WTC11 (cell line): ENCODE measurements around the gene ADAP1.
"Not testable (repeated sequence)": the region's sequence is repeated elsewhere in the genome, so short reads cannot be mapped to it uniquely, and the experiment has no call there.

ENCODE experiments used
- ATF3 ChIP-seq: sonication (generic); formaldehyde crosslinking; conservative IDR thresholded peaks from 2 replicates; pipeline ENCODE4 v1.8.1; 2022; ENCODE audit warnings: mild to moderate bottlenecking, missing genetic modification reagents
- CREB1 ChIP-seq: sonication (generic); formaldehyde crosslinking; IDR thresholded peaks from 2 replicates; pipeline ENCODE4 v1.8.0; 2023; ENCODE audit warnings: mild to moderate bottlenecking, missing genetic modification reagents
- E2F5 ChIP-seq: sonication (generic); formaldehyde crosslinking; IDR thresholded peaks from 2 replicates; pipeline ENCODE4 v1.8.1; 2022; ENCODE audit warnings: mild to moderate bottlenecking, moderate library complexity, missing genetic modification reagents
- NR1H2 ChIP-seq: sonication (generic); formaldehyde crosslinking; IDR thresholded peaks from 2 replicates; pipeline ENCODE4 v1.9.0; 2021; ENCODE audit warnings: mild to moderate bottlenecking, moderate library complexity, missing genetic modification reagents
- TCF7 ChIP-seq: sonication (generic); formaldehyde crosslinking; IDR thresholded peaks from 2 replicates; pipeline ENCODE4 v1.8.0; 2022; ENCODE audit warnings: mild to moderate bottlenecking, low read depth, missing genetic modification reagents, moderate library complexity
- USF1 ChIP-seq: sonication (generic); formaldehyde crosslinking; IDR thresholded peaks from 2 replicates; pipeline ENCODE4 v1.8.0; 2022; ENCODE audit warnings: mild to moderate bottlenecking, missing genetic modification reagents

GRCh38 chr7:959740-960139 lies 5.3 kb upstream of the ADAP1 start:
- TF ChIP-seq TCF7; USF1 (CRISPR knock-in tag); CREB1; NR1H2 (CRISPR knock-in tag); ATF3 (CRISPR knock-in tag); E2F5 (CRISPR knock-in tag): not testable (repeated sequence)
